ENCODE results near the gene CCDC78. TPM values are rescaled to one million over a fixed set of nuclear protein-coding genes. Genes with fewer than 3 reads are reported as not detected.

Gene CCDC78
- total and polyA plus RNA-seq, 2 of the 4 experiments (the other 2 are of a cell fraction), result 0.54 to 4.6 TPM

DNA sequence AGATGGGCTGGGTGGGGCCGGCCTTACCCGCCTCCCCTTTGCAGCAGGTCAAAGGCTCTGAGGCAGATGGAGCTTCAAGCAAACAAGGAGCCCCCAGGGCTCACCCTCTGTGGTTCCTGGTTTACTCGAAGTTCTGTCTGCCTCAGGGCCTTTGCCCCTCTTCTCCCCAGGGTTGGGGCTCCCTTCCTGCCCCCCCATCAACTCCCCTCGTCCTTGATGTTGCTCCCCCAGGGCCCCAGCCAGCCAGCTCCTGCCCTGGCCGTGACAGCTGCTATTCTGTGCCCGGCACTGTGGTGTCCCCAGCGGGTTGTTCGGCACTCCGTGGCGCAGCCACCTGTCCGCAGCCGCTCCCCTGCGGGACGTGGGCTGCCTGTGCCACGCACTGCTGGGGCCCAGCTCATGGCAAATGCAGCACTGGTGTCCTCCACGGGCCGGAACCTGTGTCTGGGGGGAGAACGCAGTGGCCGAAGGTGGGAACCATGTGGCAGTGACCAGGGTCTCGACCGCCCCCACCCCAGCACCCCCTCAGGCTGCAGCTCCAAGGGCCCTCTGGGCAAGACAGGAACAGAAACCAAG lies 15.7 kb downstream of the CCDC78 start:
- no peak overlapping the region for H3K4me2 ChIP-seq (ENCODE audit: low read depth, low read length)
- no peak overlapping the region for H3K23ac ChIP-seq (ENCODE audit: low read depth, low read length)
- no peak overlapping the region for H4K91ac ChIP-seq (ENCODE audit: insufficient read depth, low read depth, low read length)
- intact Hi-C loops (cut with micrococcal nuclease), result loop anchor here (5.0 kb wide), 1 partner anchor 272 kb away; the partner anchor contains the start of gene SOX8
- no peak overlapping the region for H3K18ac ChIP-seq (ENCODE audit: low read depth, low read length)
- in situ Hi-C loops (cut with MboI; ENCODE audit: low sequenced_read_pairs), result loop anchor here (5.0 to 25.0 kb wide), 2 partner anchors 77 to 352 kb away; partner anchors contain the start of genes CHTF18, RPUSD1 and SSTR5
- BruUV-seq (replicated peaks), result no TSS peak
- H3K27ac ChIP-seq (ENCODE audit: insufficient read depth, low read length), result no peak overlapping the region
- H2AK5ac ChIP-seq (ENCODE audit: low read depth, low read length), result no peak overlapping the region
- peaks cover 8% of the 10 kb centered on the region; the same call in 1 of the 2 replicates for H3K4me1 ChIP-seq (ENCODE audit: control insufficient read depth, insufficient read depth, low read length)
- H2BK20ac ChIP-seq (ENCODE audit: low read depth, low read length), result no peak overlapping the region
- no peak for ATAC-seq (ENCODE audit: low read depth)
- no peaks in the 10 kb centered on the region for H3K36me3 ChIP-seq (ENCODE audit: control insufficient read depth, insufficient read depth, low read length)
- ChIA-PET CTCF (no interaction called here), POLR2A (ENCODE audit: unreplicated experiment) (no interaction called here)
- no peaks in the 10 kb centered on the region for H3K9me3 ChIP-seq (ENCODE audit: control insufficient read depth, insufficient read depth, low read length)
- H4K20me1 ChIP-seq (ENCODE audit: insufficient read depth, low read length), result peaks cover 14% of the 10 kb centered on the region
- no peak overlapping the region for H3K4ac ChIP-seq (ENCODE audit: low read depth, low read length)
- no peak for DNase-seq
- 82% methylated on average over 10 of the region's 21 CpGs; no CpG with 5 or more reads in 1 of the 2 experiments for whole genome bisulfite sequencing, 2 experiments (ENCODE audit: extremely low coverage in 2 of 2, insufficient read length in 1 of 2)
- TF ChIP-seq RAD21 (IDR thresholded peaks at IDR 0.05; ENCODE audit: low read length) (no peak), CEBPB (IDR thresholded peaks at IDR 0.05; ENCODE audit: low read depth, low read length) (no peak), CHD1 (IDR thresholded peaks at IDR 0.05; ENCODE audit: low read depth, low read length) (no peak), FOS (IDR thresholded peaks at IDR 0.05; ENCODE audit: low read depth, low read length) (no peak), RFX5 (IDR thresholded peaks at IDR 0.05; ENCODE audit: low read depth, low read length) (no peak), NFE2L2 (IDR thresholded peaks at IDR 0.05; ENCODE audit: low read depth, low read length) (no peak), RCOR1 (IDR thresholded peaks at IDR 0.05; ENCODE audit: insufficient replicate concordance, low read length) (no peak), BHLHE40 (IDR thresholded peaks at IDR 0.05; ENCODE audit: low read depth, low read length) (no peak), MAFK (IDR thresholded peaks at IDR 0.05; ENCODE audit: low read depth, low read length) (no peak), POLR2A (IDR thresholded peaks at IDR 0.05; ENCODE audit: low read depth, low read length) (no peak)
- TF ChIP-seq, protein P1, sequence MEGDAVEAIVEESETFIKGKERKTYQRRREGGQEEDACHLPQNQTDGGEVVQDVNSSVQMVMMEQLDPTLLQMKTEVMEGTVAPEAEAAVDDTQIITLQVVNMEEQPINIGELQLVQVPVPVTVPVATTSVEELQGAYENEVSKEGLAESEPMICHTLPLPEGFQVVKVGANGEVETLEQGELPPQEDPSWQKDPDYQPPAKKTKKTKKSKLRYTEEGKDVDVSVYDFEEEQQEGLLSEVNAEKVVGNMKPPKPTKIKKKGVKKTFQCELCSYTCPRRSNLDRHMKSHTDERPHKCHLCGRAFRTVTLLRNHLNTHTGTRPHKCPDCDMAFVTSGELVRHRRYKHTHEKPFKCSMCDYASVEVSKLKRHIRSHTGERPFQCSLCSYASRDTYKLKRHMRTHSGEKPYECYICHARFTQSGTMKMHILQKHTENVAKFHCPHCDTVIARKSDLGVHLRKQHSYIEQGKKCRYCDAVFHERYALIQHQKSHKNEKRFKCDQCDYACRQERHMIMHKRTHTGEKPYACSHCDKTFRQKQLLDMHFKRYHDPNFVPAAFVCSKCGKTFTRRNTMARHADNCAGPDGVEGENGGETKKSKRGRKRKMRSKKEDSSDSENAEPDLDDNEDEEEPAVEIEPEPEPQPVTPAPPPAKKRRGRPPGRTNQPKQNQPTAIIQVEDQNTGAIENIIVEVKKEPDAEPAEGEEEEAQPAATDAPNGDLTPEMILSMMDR (conservative IDR thresholded peaks at IDR 0.05; ENCODE audit: low read depth, low read length), result no peak
- no peak overlapping the region for H3K56ac ChIP-seq (ENCODE audit: extremely low read depth, insufficient read depth, low read length)
- no peak overlapping the region for H4K8ac ChIP-seq (ENCODE audit: low read depth in 2 of 2, low read length in 2 of 2)
- H3K27me3 ChIP-seq (ENCODE audit: control insufficient read depth, insufficient read depth, low read length), result peaks cover 21% of the 10 kb centered on the region
- no peak overlapping the region for H3K4me3 ChIP-seq (ENCODE audit: insufficient read depth, low read depth, low read length)
- H3K9ac ChIP-seq (ENCODE audit: low read depth, low read length), result no peak overlapping the region
- H2BK120ac ChIP-seq (ENCODE audit: low read depth, low read length), result no peak overlapping the region
- no peak overlapping the region for H2AK9ac ChIP-seq (replicated peaks; ENCODE audit: low read depth, low read length, poor library complexity)
- dilution Hi-C loops (cut with HindIII; ENCODE audit: low sequenced_read_pairs, unreplicated experiment), result no loop called here
- no peak overlapping the region for H2BK5ac ChIP-seq (ENCODE audit: low read depth, low read length, poor library complexity, severe bottlenecking)
- H2BK15ac ChIP-seq (ENCODE audit: low read depth, low read length), result no peak overlapping the region
- no peak overlapping the region for H3K14ac ChIP-seq (replicated peaks; ENCODE audit: low read depth, low read length)
- H2AFZ ChIP-seq (replicated peaks; ENCODE audit: low read length, poor library complexity), result no peak overlapping the region
- no peaks in the 10 kb centered on the region for H3K79me1 ChIP-seq (ENCODE audit: low read depth in 1 of 2, low read length in 2 of 2)
- H4K5ac ChIP-seq (ENCODE audit: low read depth, low read length), result no peak overlapping the region
- no peaks in the 10 kb centered on the region for H3K9me1 ChIP-seq (ENCODE audit: insufficient read depth, low read length)

All from IMR-90 (cell line).